GM12875 (cell line): ENCODE measurements around the gene PHC1.

Experiments
- H3K4me3 ChIP-seq: one replicate; pipeline ENCODE4 v1.5.1; 2011; ENCODE audit warnings: low read depth, low read length, control low read depth
- CTCF ChIP-seq: IDR thresholded peaks from 2 replicates; pipeline ENCODE4 v1.5.1; 2011; ENCODE audit warnings: low read depth, mild to moderate bottlenecking, control low read depth, inconsistent platforms, low read length, moderate library complexity, borderline replicate concordance; ENCODE audit not compliant: insufficient read depth

Gene PHC1

GRCh38 chr12:8907513-8907912 lies 6.8 kb upstream of the PHC1 start:
- H3K4me3 ChIP-seq = no peak overlapping the region
- no peak for TF ChIP-seq CTCF

- no peak for TF ChIP-seq CTCF
- no peak overlapping the region for H3K4me3 ChIP-seq
These were observed 4.6 kb upstream of the PHC1 start for GRCh38 chr12:8909752-8910151.

GRCh38 chr12:8911606-8912268 lies 2.6 kb upstream of the PHC1 start:
- TF ChIP-seq CTCF = no peak
- no peak overlapping the region for H3K4me3 ChIP-seq

GRCh38 chr12:8912914-8913313 lies 1.4 kb upstream of the PHC1 start:
- 0 out of 2 replicates have a peak, but pooled peaks have one; percentile 35 for TF ChIP-seq CTCF
- no peak overlapping the region for H3K4me3 ChIP-seq

GRCh38 chr12:8913702-8914032 lies 642 bp upstream of the PHC1 start:
- H3K4me3 ChIP-seq = peak overlapping the region; percentile 44
- no peak for TF ChIP-seq CTCF

- peak overlapping the region; percentile 55 for H3K4me3 ChIP-seq
- no peak for TF ChIP-seq CTCF
These were observed 612 bp downstream of the PHC1 start for GRCh38 chr12:8914716-8915526.

GRCh38 chr12:8916154-8916553 lies 1.8 kb downstream of the PHC1 start:
- no peak for TF ChIP-seq CTCF
- H3K4me3 ChIP-seq = no peak overlapping the region
